Parathyroid adenoma (tissue), 2 donors: ENCODE results near the gene OAS3.

Source experiments
- H2AFZ ChIP-seq: fragments of 300-600 bp; sonication (generic); one replicate; pipeline ENCODE4 v1.7.0; 2017; ENCODE audit warnings: antibody characterized with exemption, mild to moderate bottlenecking
- H3K27ac ChIP-seq: fragments of 300-600 bp; sonication (generic); one replicate; pipeline ENCODE4 v1.7.0; 2017
- H3K27me3 ChIP-seq: fragments of 300-600 bp; sonication (generic); one replicate; pipeline ENCODE4 v1.7.0; 2017; ENCODE audit warnings: low read length; ENCODE audit not compliant: control insufficient read depth, insufficient read depth
- H3K36me3 ChIP-seq: fragments of 300-600 bp; sonication (generic); one replicate; pipeline ENCODE4 v1.7.0; 2017; ENCODE audit warnings: low read length; ENCODE audit not compliant: control insufficient read depth, insufficient read depth
- H3K4me1 ChIP-seq: fragments of 300-600 bp; sonication (generic); one replicate; pipeline ENCODE4 v1.7.0; 2017; ENCODE audit warnings: control low read depth
- H3K4me2 ChIP-seq: fragments of 300-600 bp; sonication (generic); one replicate; pipeline ENCODE4 v1.7.0; 2017; ENCODE audit warnings: low read length
- H3K4me3 ChIP-seq: fragments of 300-600 bp; sonication (generic); one replicate; pipeline ENCODE4 v1.7.0; 2017; ENCODE audit warnings: low read depth, low read length
- H3K79me2 ChIP-seq: fragments of 300-600 bp; sonication (generic); one replicate; pipeline ENCODE4 v1.7.0; 2017; ENCODE audit warnings: control low read depth
- H3K9ac ChIP-seq: fragments of 300-600 bp; sonication (generic); one replicate; pipeline ENCODE4 v1.7.0; 2017; ENCODE audit warnings: mild to moderate bottlenecking
- H3K9me3 ChIP-seq: fragments of 300-600 bp; sonication (generic); one replicate; pipeline ENCODE4 v1.7.0; 2017; ENCODE audit warnings: low read length; ENCODE audit not compliant: control insufficient read depth
- TF ChIP-seq, protein P1 (sequence below): fragments of 300-600 bp; sonication (generic); IDR thresholded peaks from one replicate; pipeline ENCODE4 v1.7.0; 2017; ENCODE audit warnings: antibody characterized with exemption, mild to moderate bottlenecking
- donor health status: primary hyperparathyroidism.

The OAS3 gene

GRCh38 chr12:112996501-112996900, 58.2 kb downstream of the OAS3 start:
- TF ChIP-seq, protein P1, sequence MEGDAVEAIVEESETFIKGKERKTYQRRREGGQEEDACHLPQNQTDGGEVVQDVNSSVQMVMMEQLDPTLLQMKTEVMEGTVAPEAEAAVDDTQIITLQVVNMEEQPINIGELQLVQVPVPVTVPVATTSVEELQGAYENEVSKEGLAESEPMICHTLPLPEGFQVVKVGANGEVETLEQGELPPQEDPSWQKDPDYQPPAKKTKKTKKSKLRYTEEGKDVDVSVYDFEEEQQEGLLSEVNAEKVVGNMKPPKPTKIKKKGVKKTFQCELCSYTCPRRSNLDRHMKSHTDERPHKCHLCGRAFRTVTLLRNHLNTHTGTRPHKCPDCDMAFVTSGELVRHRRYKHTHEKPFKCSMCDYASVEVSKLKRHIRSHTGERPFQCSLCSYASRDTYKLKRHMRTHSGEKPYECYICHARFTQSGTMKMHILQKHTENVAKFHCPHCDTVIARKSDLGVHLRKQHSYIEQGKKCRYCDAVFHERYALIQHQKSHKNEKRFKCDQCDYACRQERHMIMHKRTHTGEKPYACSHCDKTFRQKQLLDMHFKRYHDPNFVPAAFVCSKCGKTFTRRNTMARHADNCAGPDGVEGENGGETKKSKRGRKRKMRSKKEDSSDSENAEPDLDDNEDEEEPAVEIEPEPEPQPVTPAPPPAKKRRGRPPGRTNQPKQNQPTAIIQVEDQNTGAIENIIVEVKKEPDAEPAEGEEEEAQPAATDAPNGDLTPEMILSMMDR = no peak
- Histone ChIP-seq H3K9me3 (no peaks in the 10 kb centered on the region), H3K4me3 (no peak overlapping the region), H3K27ac (no peak overlapping the region), H3K4me1 (no peaks in the 10 kb centered on the region), H3K9ac (no peak overlapping the region), H3K79me2 (no peaks in the 10 kb centered on the region), H3K27me3 (no peaks in the 10 kb centered on the region), H2AFZ (no peak overlapping the region), H3K36me3 (no peaks in the 10 kb centered on the region), H3K4me2 (no peak overlapping the region)

- no peak overlapping the region for H3K4me3 ChIP-seq
- no peaks in the 10 kb centered on the region for H3K36me3 ChIP-seq
- no peak overlapping the region for H3K4me2 ChIP-seq
- H3K4me1 ChIP-seq = no peaks in the 10 kb centered on the region
- no peak overlapping the region for H3K27ac ChIP-seq
- H3K9me3 ChIP-seq = no peaks in the 10 kb centered on the region
- TF ChIP-seq, protein P1 = no peak
- H3K79me2 ChIP-seq = no peaks in the 10 kb centered on the region
- H3K27me3 ChIP-seq = no peaks in the 10 kb centered on the region
- no peak overlapping the region for H2AFZ ChIP-seq
- no peak overlapping the region for H3K9ac ChIP-seq
Observed at GRCh38 chr12:112997506-112997905, 59.2 kb downstream of the OAS3 start.

- Histone ChIP-seq H2AFZ (no peak overlapping the region), H3K4me3 (no peak overlapping the region), H3K36me3 (no peaks in the 10 kb centered on the region), H3K4me2 (no peak overlapping the region), H3K27ac (no peak overlapping the region), H3K9me3 (no peaks in the 10 kb centered on the region), H3K79me2 (no peaks in the 10 kb centered on the region), H3K27me3 (no peaks in the 10 kb centered on the region), H3K9ac (no peak overlapping the region), H3K4me1 (no peaks in the 10 kb centered on the region)
- TF ChIP-seq, protein P1 = no peak
Observed at GRCh38 chr12:112998987-112999767, 60.9 kb downstream of the OAS3 start.

DNA sequence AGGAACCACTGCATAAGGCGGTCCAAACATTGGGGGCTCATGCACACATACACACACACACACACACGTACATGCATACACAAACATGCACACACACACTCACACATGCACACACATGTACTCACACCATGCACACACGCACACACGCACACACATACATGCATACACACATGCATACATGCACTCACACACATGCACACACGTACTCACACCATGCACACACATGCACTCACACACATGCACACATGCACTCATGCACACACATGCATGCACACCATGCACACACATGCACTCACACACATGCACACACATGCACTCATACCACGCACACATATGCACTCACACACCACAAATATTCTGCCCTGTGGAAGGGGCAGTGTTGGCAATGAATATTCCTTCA, 62.2 kb downstream of the OAS3 start:
- Histone ChIP-seq H3K4me2 (no peak overlapping the region), H3K9me3 (no peaks in the 10 kb centered on the region), H3K36me3 (no peaks in the 10 kb centered on the region), H3K27me3 (no peaks in the 10 kb centered on the region), H3K27ac (no peak overlapping the region), H3K4me1 (no peaks in the 10 kb centered on the region), H3K79me2 (no peaks in the 10 kb centered on the region), H3K4me3 (no peak overlapping the region), H3K9ac (no peak overlapping the region), H2AFZ (no peak overlapping the region)
- TF ChIP-seq, protein P1 = no peak

GRCh38 chr12:113002155-113002554, 63.9 kb downstream of the OAS3 start:
- H3K4me1 ChIP-seq = peaks cover 3% of the 10 kb centered on the region
- no peaks in the 10 kb centered on the region for H3K9me3 ChIP-seq
- H3K36me3 ChIP-seq = no peaks in the 10 kb centered on the region
- H3K27me3 ChIP-seq = no peaks in the 10 kb centered on the region
- H3K27ac ChIP-seq = no peak overlapping the region
- H3K9ac ChIP-seq = no peak overlapping the region
- TF ChIP-seq, protein P1 = no peak
- no peak overlapping the region for H3K4me3 ChIP-seq
- H3K79me2 ChIP-seq = no peaks in the 10 kb centered on the region
- no peak overlapping the region for H2AFZ ChIP-seq
- no peak overlapping the region for H3K4me2 ChIP-seq
